Liver (tissue), 9 donors: ENCODE results near the gene MSI2. TPM values are rescaled to one million over a fixed set of nuclear protein-coding genes. Genes with fewer than 3 reads are reported as not detected.

Experiments used
- DNase-seq: peaks from one replicate; pipeline ENCODE4 v3.0.0-alpha.2; 2017; ENCODE audit warnings: low spot score
- H3K27ac ChIP-seq, 2 donors: one replicate each; pipeline ENCODE4 v1.7.0; 2013; ENCODE audit warnings: inconsistent platforms in 2 of 2, low read length in 2 of 2, control low read depth in 1 of 2, low read depth in 1 of 2, mild to moderate bottlenecking in 1 of 2
- H3K27me3 ChIP-seq, 4 donors: one replicate each; pipeline versions ENCODE4 v1.6.1 to v1.7.0; 2013; ENCODE audit warnings: low read length in 3 of 4, inconsistent platforms in 1 of 4, mild to moderate bottlenecking in 1 of 4, moderate library complexity in 1 of 4; ENCODE audit not compliant: control insufficient read depth in 4 of 4, insufficient read depth in 4 of 4
- H3K36me3 ChIP-seq, 4 donors: one replicate each; pipeline versions ENCODE4 v1.6.1 to v1.7.0; 2013; ENCODE audit warnings: low read length in 3 of 4, mild to moderate bottlenecking in 3 of 4, low read depth in 1 of 4, moderate library complexity in 1 of 4; ENCODE audit not compliant: control insufficient read depth in 4 of 4, insufficient read depth in 3 of 4
- H3K4me1 ChIP-seq, 4 donors: one replicate each; pipeline versions ENCODE4 v1.6.1 to v1.7.0; 2013; ENCODE audit warnings: low read length in 3 of 4, mild to moderate bottlenecking in 3 of 4, moderate library complexity in 1 of 4; ENCODE audit not compliant: control insufficient read depth in 4 of 4, insufficient read depth in 4 of 4
- H3K4me3 ChIP-seq, 3 donors: one replicate each; pipeline versions ENCODE4 v1.6.1 to v1.7.0; 2013; ENCODE audit warnings: low read length in 3 of 3, control low read depth in 1 of 3, low read depth in 1 of 3, mild to moderate bottlenecking in 1 of 3
- H3K9ac ChIP-seq, 2 donors: one replicate each; pipeline ENCODE4 v1.7.0; 2013; ENCODE audit warnings: low read length in 2 of 2, mild to moderate bottlenecking in 2 of 2, moderate library complexity in 2 of 2, control low read depth in 1 of 2, low read depth in 1 of 2
- H3K9me3 ChIP-seq, 4 donors: one replicate each; pipeline versions ENCODE4 v1.6.1 to v1.7.0; 2013; ENCODE audit warnings: low read length in 3 of 4; ENCODE audit not compliant: control insufficient read depth in 4 of 4
- CTCF ChIP-seq: fragments of 150-350 bp; IDR thresholded peaks from 2 replicates; pipeline ENCODE4 v1.5.1; 2017; ENCODE audit warnings: improper control_type of control experiment, low read depth, low read length; ENCODE audit not compliant: missing input control
- EGR1 ChIP-seq, 2 donors: IDR thresholded peaks; 2 replicates each; pipeline ENCODE4 v1.6.1; 2016 to 2018; ENCODE audit warnings: antibody characterized with exemption in 2 of 2, low read depth in 2 of 2
- FOXA1 ChIP-seq: IDR thresholded peaks from 2 replicates; pipeline ENCODE4 v1.6.1; 2016; ENCODE audit warnings: antibody characterized with exemption
- FOXA2 ChIP-seq: IDR thresholded peaks from 2 replicates; pipeline ENCODE4 v1.6.1; 2016; ENCODE audit warnings: antibody characterized with exemption
- GABPA ChIP-seq, 2 donors: IDR thresholded peaks in 1 of 2; conservative IDR thresholded peaks in 1 of 2; 2 replicates each; pipeline ENCODE4 v1.6.1; 2016; ENCODE audit warnings: antibody characterized with exemption in 2 of 2, mild to moderate bottlenecking in 1 of 2, moderate library complexity in 1 of 2
- HNF4G ChIP-seq: IDR thresholded peaks from 2 replicates; pipeline ENCODE4 v1.6.1; 2016; ENCODE audit warnings: antibody characterized with exemption
- JUND ChIP-seq, 2 donors: IDR thresholded peaks; 2 replicates each; pipeline ENCODE4 v1.6.1; 2016; ENCODE audit warnings: antibody characterized with exemption in 2 of 2
- RAD21 ChIP-seq, 2 donors: IDR thresholded peaks; 2 replicates each; pipeline ENCODE4 v1.6.1; 2016; ENCODE audit warnings: antibody characterized with exemption in 2 of 2, mild to moderate bottlenecking in 2 of 2
- RXRA ChIP-seq, 2 donors: IDR thresholded peaks; 2 replicates each; pipeline ENCODE4 v1.6.1; 2017 to 2018; ENCODE audit warnings: antibody characterized with exemption in 2 of 2, mild to moderate bottlenecking in 1 of 2
- SP1 ChIP-seq: IDR thresholded peaks from 2 replicates; pipeline ENCODE4 v1.6.1; 2018; ENCODE audit warnings: antibody characterized with exemption, mild to moderate bottlenecking
- TAF1 ChIP-seq: conservative IDR thresholded peaks from 2 replicates; pipeline ENCODE4 v1.6.1; 2016; ENCODE audit warnings: antibody characterized with exemption, mild to moderate bottlenecking
- YY1 ChIP-seq: IDR thresholded peaks from 2 replicates; pipeline ENCODE4 v1.6.1; 2016; ENCODE audit warnings: antibody characterized with exemption, mild to moderate bottlenecking
- WGBS: extraction: QIAGEN DNeasy Blood & Tissue Kit; methylation state at CpG from one replicate; pipeline ENCODE4 v1.1.7; 2013; 5-methylcytosine and 5-hydroxymethylcytosine counted together
- polyA plus RNA-seq, 2 donors: library from polyadenylated mRNA; stranded (reverse) in 1 of 2; unstranded in 1 of 2; fragments of 200-250 nt in 1 of 2; fragments of >200 nt in 1 of 2; fragmentation: Nextera tagmentation in 1 of 2; extraction: Ambion mirVana in 1 of 2; gene quantifications; one replicate each; pipeline versions ENCODE4 v1.2.1 to v1.2.3, GENCODE V29; 2013 to 2015
- total RNA-seq, 2 donors: library from RNA; depleted of rRNA; stranded (reverse); fragments of >200 nt; gene quantifications; one replicate each; pipeline ENCODE4 v1.2.3, GENCODE V29; 2014
- TF ChIP-seq, protein P1 (sequence below): IDR thresholded peaks from 2 replicates; pipeline ENCODE4 v1.6.1; 2016; ENCODE audit warnings: antibody characterized with exemption
- TF ChIP-seq, protein P2 (sequence below): IDR thresholded peaks from 2 replicates; pipeline ENCODE4 v1.6.1; 2016; ENCODE audit warnings: antibody characterized with exemption
- TF ChIP-seq, protein P3 (sequence below): IDR thresholded peaks from 2 replicates; pipeline ENCODE4 v1.6.1; 2016; ENCODE audit warnings: antibody characterized with exemption
- TF ChIP-seq, protein P4 (sequence below): IDR thresholded peaks from 2 replicates; pipeline ENCODE4 v1.6.1; 2016; ENCODE audit warnings: antibody characterized with exemption, mild to moderate bottlenecking
- donor health status: healthy.
- donor health status: healthy.
- donor health status: healthy.
- donor health status: healthy.
- donor health status: healthy.

The MSI2 gene
- total and polyA plus RNA-seq, 4 donors: 5.7 to 15.6 (median 9.2) TPM

- TF ChIP-seq EGR1 (IDR thresholded peaks at IDR 0.05; ENCODE audit: low read depth in 2 of 2) (peak in 1 of 2 donors; percentile 29), YY1 (no peak), FOXA2 (no peak)
- TF ChIP-seq, protein P1, sequence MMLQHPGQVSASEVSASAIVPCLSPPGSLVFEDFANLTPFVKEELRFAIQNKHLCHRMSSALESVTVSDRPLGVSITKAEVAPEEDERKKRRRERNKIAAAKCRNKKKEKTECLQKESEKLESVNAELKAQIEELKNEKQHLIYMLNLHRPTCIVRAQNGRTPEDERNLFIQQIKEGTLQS: no peak
- TF ChIP-seq, protein P2, sequence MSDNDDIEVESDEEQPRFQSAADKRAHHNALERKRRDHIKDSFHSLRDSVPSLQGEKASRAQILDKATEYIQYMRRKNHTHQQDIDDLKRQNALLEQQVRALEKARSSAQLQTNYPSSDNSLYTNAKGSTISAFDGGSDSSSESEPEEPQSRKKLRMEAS: no peak
- TF ChIP-seq, protein P3, sequence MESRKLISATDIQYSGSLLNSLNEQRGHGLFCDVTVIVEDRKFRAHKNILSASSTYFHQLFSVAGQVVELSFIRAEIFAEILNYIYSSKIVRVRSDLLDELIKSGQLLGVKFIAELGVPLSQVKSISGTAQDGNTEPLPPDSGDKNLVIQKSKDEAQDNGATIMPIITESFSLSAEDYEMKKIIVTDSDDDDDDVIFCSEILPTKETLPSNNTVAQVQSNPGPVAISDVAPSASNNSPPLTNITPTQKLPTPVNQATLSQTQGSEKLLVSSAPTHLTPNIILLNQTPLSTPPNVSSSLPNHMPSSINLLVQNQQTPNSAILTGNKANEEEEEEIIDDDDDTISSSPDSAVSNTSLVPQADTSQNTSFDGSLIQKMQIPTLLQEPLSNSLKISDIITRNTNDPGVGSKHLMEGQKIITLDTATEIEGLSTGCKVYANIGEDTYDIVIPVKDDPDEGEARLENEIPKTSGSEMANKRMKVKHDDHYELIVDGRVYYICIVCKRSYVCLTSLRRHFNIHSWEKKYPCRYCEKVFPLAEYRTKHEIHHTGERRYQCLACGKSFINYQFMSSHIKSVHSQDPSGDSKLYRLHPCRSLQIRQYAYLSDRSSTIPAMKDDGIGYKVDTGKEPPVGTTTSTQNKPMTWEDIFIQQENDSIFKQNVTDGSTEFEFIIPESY: no peak
Observed at GRCh38 chr17:57329380-57330214, 73.3 kb downstream of the MSI2 start (continued).

DNA sequence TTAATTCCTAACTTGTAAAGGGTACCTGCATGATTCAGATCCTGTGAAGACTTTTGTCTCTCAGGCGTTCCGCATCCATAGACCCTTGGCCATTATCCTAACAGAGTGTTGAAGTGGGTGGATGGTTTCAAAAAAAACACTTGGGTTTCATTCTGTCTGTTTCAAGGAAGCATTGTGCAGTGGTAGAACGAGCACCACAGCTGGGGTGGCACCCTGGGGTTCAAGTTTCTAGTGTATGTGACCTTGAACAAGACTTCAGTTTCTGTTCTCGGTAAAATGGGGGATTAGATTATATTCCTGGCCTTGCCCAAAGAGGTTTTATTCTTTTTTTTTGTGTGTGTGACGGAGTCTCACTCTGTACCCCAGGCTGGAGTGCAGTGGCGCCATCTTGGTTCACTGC is 74.3 kb downstream of the MSI2 start:
- H3K9me3 ChIP-seq: no peaks in the 10 kb centered on the region
- H3K27ac ChIP-seq: no peak overlapping the region
- peaks cover 0 to 2% (median 0%) of the 10 kb centered on the region in 4 donors for H3K4me1 ChIP-seq
- H3K4me3 ChIP-seq: no peak overlapping the region
- no peaks in the 10 kb centered on the region for H3K27me3 ChIP-seq
- WGBS: 97% methylated on average over 6 of the region's 6 CpGs
- TF ChIP-seq FOXA1 (no peak), EGR1 (IDR thresholded peaks at IDR 0.05; ENCODE audit: low read depth in 2 of 2) (no peak), RAD21 (IDR thresholded peaks at IDR 0.05) (no peak)
- TF ChIP-seq, protein P2: no peak
- TF ChIP-seq, protein P1: no peak
- no peak overlapping the region for H3K9ac ChIP-seq
- no peaks in the 10 kb centered on the region for H3K36me3 ChIP-seq
- DNase-seq: no peak

GRCh38 chr17:57331423-57331822 is 75.1 kb downstream of the MSI2 start:
- H3K4me1 ChIP-seq: peaks cover 0 to 2% (median 0%) of the 10 kb centered on the region in 4 donors
- no peak overlapping the region for H3K4me3 ChIP-seq
- WGBS: 97% methylated on average over 9 of the region's 9 CpGs
- H3K27ac ChIP-seq: no peak overlapping the region
- no peaks in the 10 kb centered on the region for H3K9me3 ChIP-seq
- TF ChIP-seq, protein P1: no peak
- no peak for TF ChIP-seq RXRA (IDR thresholded peaks at IDR 0.05)
- TF ChIP-seq CTCF: no peak
- TF ChIP-seq YY1: no peak
- TF ChIP-seq, protein P3: no peak
- TF ChIP-seq JUND (IDR thresholded peaks at IDR 0.05): no peak
- TF ChIP-seq, protein P2: no peak
- no peak for TF ChIP-seq RAD21 (IDR thresholded peaks at IDR 0.05)
- TF ChIP-seq TAF1: no peak
- TF ChIP-seq GABPA (IDR thresholded peaks at IDR 0.05 in 1 of 2, conservative IDR thresholded peaks at IDR 0.05 in 1 of 2): no peak
- no peak for TF ChIP-seq HNF4G
- TF ChIP-seq SP1: no peak
- TF ChIP-seq, protein P4, sequence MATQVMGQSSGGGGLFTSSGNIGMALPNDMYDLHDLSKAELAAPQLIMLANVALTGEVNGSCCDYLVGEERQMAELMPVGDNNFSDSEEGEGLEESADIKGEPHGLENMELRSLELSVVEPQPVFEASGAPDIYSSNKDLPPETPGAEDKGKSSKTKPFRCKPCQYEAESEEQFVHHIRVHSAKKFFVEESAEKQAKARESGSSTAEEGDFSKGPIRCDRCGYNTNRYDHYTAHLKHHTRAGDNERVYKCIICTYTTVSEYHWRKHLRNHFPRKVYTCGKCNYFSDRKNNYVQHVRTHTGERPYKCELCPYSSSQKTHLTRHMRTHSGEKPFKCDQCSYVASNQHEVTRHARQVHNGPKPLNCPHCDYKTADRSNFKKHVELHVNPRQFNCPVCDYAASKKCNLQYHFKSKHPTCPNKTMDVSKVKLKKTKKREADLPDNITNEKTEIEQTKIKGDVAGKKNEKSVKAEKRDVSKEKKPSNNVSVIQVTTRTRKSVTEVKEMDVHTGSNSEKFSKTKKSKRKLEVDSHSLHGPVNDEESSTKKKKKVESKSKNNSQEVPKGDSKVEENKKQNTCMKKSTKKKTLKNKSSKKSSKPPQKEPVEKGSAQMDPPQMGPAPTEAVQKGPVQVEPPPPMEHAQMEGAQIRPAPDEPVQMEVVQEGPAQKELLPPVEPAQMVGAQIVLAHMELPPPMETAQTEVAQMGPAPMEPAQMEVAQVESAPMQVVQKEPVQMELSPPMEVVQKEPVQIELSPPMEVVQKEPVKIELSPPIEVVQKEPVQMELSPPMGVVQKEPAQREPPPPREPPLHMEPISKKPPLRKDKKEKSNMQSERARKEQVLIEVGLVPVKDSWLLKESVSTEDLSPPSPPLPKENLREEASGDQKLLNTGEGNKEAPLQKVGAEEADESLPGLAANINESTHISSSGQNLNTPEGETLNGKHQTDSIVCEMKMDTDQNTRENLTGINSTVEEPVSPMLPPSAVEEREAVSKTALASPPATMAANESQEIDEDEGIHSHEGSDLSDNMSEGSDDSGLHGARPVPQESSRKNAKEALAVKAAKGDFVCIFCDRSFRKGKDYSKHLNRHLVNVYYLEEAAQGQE: no peak
- DNase-seq: no peak
- H3K36me3 ChIP-seq: no peaks in the 10 kb centered on the region
- no peak overlapping the region for H3K9ac ChIP-seq
- no peaks in the 10 kb centered on the region for H3K27me3 ChIP-seq
